PC-3 (cell line): Measurements from ENCODE around the gene SLC2A4.

Experiments used
- CTCF ChIP-seq: fragments of 300-600 bp; sonication (generic); conservative IDR thresholded peaks from 2 replicates; pipeline ENCODE4 v1.5.1; 2017; ENCODE audit warnings: antibody characterized with exemption, low read depth, mild to moderate bottlenecking, low read length
- EZH2 ChIP-seq: fragments of 300-600 bp; sonication (generic); IDR thresholded peaks from one replicate; pipeline ENCODE4 v1.6.1; 2017; ENCODE audit warnings: antibody characterized with exemption, mild to moderate bottlenecking, low read length; ENCODE audit not compliant: unreplicated experiment
- EZH2phosphoT487 ChIP-seq: fragments of 300-600 bp; sonication (generic); IDR thresholded peaks from 2 replicates; pipeline ENCODE4 v1.6.1; 2018; ENCODE audit warnings: mild to moderate bottlenecking, antibody characterized with exemption, low read length, borderline replicate concordance

GRCh38 chr17:7307686-7308624, 26.4 kb downstream of the SLC2A4 start:
- TF ChIP-seq CTCF (no peak), EZH2phosphoT487 (no peak), EZH2 (no peak)
